Panc1 (cell line): ENCODE results near the gene DENND4B. TPM values are rescaled to one million over a fixed set of nuclear protein-coding genes. Genes with fewer than 3 reads are reported as not detected.

ENCODE experiments used
- ATAC-seq: fragments of 200-7000 bp; cut with Tn5 transposase; 2 replicates; pipeline ENCODE4 v1.9.1; 2020; ENCODE audit warnings: mild to moderate bottlenecking, moderate library complexity
- BruUV-seq: library from RNA; stranded (reverse); fragments of 400-500 nt; replicated peaks from 2 replicates; lab custom pipeline; 2021; lab: Mats Ljungman, UMichigan
- CTCF ChIA-PET: fragments of 300-600 bp; sonication (Branson Sonifier 250); formaldehyde crosslinking; loops from one replicate; lab custom pipeline; 2022; ENCODE audit warnings: antibody characterized with exemption; lab: Charles Lee
- POLR2A ChIA-PET: fragments of 300-600 bp; sonication (Branson Sonifier 250); formaldehyde crosslinking; loops from one replicate; lab custom pipeline; 2022; ENCODE audit warnings: antibody characterized with exemption; lab: Charles Lee
- DNase-seq: peaks from one replicate; pipeline ENCODE4 v3.0.0-alpha.2; 2010; ENCODE audit warnings: low read depth, low spot score
- H3K27ac ChIP-seq: 2 replicates; pipeline ENCODE4 v1.5.1; 2011; ENCODE audit warnings: mild to moderate bottlenecking, low read length, inconsistent platforms
- H3K27me3 ChIP-seq: fragments of 200-500 bp; sonication (Bioruptor generic); 2 replicates; pipeline ENCODE4 v1.6.0; 2014; ENCODE audit warnings: low read length, inconsistent platforms; ENCODE audit not compliant: control insufficient read depth, insufficient read depth
- H3K36me3 ChIP-seq: fragments of 200-500 bp; sonication (Bioruptor generic); 2 replicates; pipeline ENCODE4 v1.5.1; 2014; ENCODE audit warnings: inconsistent platforms, mild to moderate bottlenecking, low read length, moderate library complexity; ENCODE audit not compliant: control insufficient read depth, insufficient read depth
- H3K4me1 ChIP-seq: 2 replicates; pipeline ENCODE4 v1.5.1; 2011; ENCODE audit warnings: inconsistent platforms, mild to moderate bottlenecking, low read length, moderate library complexity; ENCODE audit not compliant: control insufficient read depth, insufficient read depth
- H3K4me3 ChIP-seq, 2 experiments: 2 replicates each; pipeline ENCODE4 v1.5.1; 2011 to 2012; ENCODE audit warnings: low read depth in 2 of 2, low read length in 2 of 2, mild to moderate bottlenecking in 2 of 2, inconsistent platforms in 1 of 2, moderate library complexity in 1 of 2
- H3K9me3 ChIP-seq: fragments of 200-500 bp; sonication (Bioruptor generic); 2 replicates; pipeline ENCODE4 v1.5.1; 2014; ENCODE audit warnings: low read depth, mild to moderate bottlenecking, inconsistent platforms, low read length, moderate library complexity; ENCODE audit not compliant: control insufficient read depth, insufficient read depth
- POLR2AphosphoS5 ChIP-seq: IDR thresholded peaks from 2 replicates; pipeline ENCODE4 v1.6.1; 2012; ENCODE audit warnings: mild to moderate bottlenecking, low read depth, low read length, moderate library complexity
- SIN3A ChIP-seq: IDR thresholded peaks from 2 replicates; pipeline ENCODE4 v1.6.1; 2012; ENCODE audit warnings: low read depth, mild to moderate bottlenecking, low read length, moderate library complexity, borderline replicate concordance; ENCODE audit not compliant: insufficient read depth
- TCF7L2 ChIP-seq: IDR thresholded peaks from 2 replicates; pipeline ENCODE4 v1.6.1; 2011; ENCODE audit warnings: mild to moderate bottlenecking, low read depth, low read length, inconsistent platforms
- in situ Hi-C: cut with HindIII; loops from 2 replicates; pipeline ENCODE4 v1.10.0; 2016; ENCODE audit warnings: low sequenced_read_pairs, low pct_unique_long_range_greater_than_20kb
- intact Hi-C: fragments of 100-400 bp; cut with micrococcal nuclease; formaldehyde crosslinking; loops from one replicate; pipeline ENCODE4 v1.10.0; 2022; ENCODE audit not compliant: unreplicated experiment
- total RNA-seq: library from RNA; stranded (reverse); gene quantifications from one replicate; pipeline ENCODE4 v1.2.1, GENCODE V29; 2021; ENCODE audit not compliant: unreplicated experiment
- TF ChIP-seq, protein P1 (sequence below): fragments of 450-650 bp; IDR thresholded peaks from 2 replicates; pipeline ENCODE4 v1.5.1; 2017; ENCODE audit warnings: mild to moderate bottlenecking
- TF ChIP-seq, protein P2 (sequence below), 2 experiments: IDR thresholded peaks; 2 replicates each; pipeline ENCODE4 v1.6.1; 2011 to 2012; ENCODE audit warnings: low read depth in 2 of 2, control low read depth in 1 of 2, low read length in 1 of 2, mild to moderate bottlenecking in 1 of 2, moderate library complexity in 1 of 2; ENCODE audit not compliant: insufficient read depth in 1 of 2

Gene DENND4B
- total RNA-seq, 1 experiment from 2014 or later: 56.2 TPM

DNA sequence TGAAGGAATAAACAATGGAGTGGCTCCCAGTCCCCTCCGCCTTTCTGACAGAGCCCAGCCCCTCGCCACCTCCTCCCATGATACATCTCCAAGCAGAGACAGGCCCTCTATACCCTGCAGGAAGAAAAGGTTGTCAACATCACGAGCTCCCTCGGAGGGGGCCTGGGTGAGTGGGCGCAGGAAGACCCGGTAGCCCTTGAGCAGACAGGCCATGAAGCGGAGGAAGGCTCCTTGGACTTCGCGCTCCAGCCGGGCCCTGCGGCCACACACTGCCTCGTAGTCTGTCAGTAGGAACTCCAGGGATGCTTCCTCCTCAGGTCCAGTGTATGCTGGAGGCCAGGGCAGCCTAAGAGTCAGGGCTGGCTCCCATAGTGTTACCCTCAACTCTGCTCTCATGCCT is 7.0 kb downstream of the DENND4B start:
- Histone ChIP-seq H3K4me3 (no peak overlapping the region), H3K27ac (no peak overlapping the region), H3K4me1 (no peaks in the 10 kb centered on the region), H3K27me3 (no peaks in the 10 kb centered on the region), H3K36me3 (0 out of 2 replicates have a peak, but pooled peaks cover 6% of the 10 kb centered on the region), H3K9me3 (no peaks in the 10 kb centered on the region)
- in situ Hi-C loops (no loop called here), intact Hi-C loops (no loop called here)
- no peak for TF ChIP-seq TCF7L2
- TF ChIP-seq SIN3A: no peak
- TF ChIP-seq, protein P1, sequence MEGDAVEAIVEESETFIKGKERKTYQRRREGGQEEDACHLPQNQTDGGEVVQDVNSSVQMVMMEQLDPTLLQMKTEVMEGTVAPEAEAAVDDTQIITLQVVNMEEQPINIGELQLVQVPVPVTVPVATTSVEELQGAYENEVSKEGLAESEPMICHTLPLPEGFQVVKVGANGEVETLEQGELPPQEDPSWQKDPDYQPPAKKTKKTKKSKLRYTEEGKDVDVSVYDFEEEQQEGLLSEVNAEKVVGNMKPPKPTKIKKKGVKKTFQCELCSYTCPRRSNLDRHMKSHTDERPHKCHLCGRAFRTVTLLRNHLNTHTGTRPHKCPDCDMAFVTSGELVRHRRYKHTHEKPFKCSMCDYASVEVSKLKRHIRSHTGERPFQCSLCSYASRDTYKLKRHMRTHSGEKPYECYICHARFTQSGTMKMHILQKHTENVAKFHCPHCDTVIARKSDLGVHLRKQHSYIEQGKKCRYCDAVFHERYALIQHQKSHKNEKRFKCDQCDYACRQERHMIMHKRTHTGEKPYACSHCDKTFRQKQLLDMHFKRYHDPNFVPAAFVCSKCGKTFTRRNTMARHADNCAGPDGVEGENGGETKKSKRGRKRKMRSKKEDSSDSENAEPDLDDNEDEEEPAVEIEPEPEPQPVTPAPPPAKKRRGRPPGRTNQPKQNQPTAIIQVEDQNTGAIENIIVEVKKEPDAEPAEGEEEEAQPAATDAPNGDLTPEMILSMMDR: no peak
- no peak for TF ChIP-seq POLR2AphosphoS5
- TF ChIP-seq, protein P2, sequence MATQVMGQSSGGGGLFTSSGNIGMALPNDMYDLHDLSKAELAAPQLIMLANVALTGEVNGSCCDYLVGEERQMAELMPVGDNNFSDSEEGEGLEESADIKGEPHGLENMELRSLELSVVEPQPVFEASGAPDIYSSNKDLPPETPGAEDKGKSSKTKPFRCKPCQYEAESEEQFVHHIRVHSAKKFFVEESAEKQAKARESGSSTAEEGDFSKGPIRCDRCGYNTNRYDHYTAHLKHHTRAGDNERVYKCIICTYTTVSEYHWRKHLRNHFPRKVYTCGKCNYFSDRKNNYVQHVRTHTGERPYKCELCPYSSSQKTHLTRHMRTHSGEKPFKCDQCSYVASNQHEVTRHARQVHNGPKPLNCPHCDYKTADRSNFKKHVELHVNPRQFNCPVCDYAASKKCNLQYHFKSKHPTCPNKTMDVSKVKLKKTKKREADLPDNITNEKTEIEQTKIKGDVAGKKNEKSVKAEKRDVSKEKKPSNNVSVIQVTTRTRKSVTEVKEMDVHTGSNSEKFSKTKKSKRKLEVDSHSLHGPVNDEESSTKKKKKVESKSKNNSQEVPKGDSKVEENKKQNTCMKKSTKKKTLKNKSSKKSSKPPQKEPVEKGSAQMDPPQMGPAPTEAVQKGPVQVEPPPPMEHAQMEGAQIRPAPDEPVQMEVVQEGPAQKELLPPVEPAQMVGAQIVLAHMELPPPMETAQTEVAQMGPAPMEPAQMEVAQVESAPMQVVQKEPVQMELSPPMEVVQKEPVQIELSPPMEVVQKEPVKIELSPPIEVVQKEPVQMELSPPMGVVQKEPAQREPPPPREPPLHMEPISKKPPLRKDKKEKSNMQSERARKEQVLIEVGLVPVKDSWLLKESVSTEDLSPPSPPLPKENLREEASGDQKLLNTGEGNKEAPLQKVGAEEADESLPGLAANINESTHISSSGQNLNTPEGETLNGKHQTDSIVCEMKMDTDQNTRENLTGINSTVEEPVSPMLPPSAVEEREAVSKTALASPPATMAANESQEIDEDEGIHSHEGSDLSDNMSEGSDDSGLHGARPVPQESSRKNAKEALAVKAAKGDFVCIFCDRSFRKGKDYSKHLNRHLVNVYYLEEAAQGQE (IDR thresholded peaks at IDR 0.05; ENCODE audit: insufficient read depth in 1 of 2, low read depth in 2 of 2, low read length in 1 of 2): no peak
- ChIA-PET CTCF (no interaction called here), POLR2A (interaction anchor here (0.8 kb wide), 1 partner anchor 16 kb away, joined by 3 read pairs; no protein-coding TSS in a partner anchor)
- ATAC-seq (no peak), DNase-seq (no peak)
- BruUV-seq: no TSS peak

DNA sequence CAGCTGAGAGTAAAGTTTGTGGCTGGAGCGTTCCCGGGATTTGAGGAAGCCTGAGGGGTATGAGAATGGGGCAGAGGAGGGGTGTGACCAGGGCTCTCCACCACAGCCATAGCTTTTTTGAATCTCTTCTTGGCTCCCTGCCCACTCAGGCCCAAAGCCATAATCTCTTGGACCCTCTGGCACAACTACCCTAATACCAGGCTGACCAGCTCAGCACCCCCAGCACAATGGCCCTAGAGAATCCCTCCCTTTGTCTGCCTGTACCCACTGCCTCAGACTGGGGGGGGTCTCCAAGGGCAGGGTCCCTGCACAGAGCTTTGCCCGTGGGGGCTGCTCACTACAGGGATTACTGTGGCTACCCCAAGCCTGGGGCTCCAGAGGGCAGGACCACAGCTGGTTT is 7.5 kb downstream of the DENND4B start:
- Histone ChIP-seq H3K27me3 (no peaks in the 10 kb centered on the region), H3K4me3 (no peak overlapping the region), H3K27ac (no peak overlapping the region), H3K36me3 (0 out of 2 replicates have a peak, but pooled peaks cover 6% of the 10 kb centered on the region), H3K4me1 (no peaks in the 10 kb centered on the region), H3K9me3 (no peaks in the 10 kb centered on the region)
- DNase-seq (no peak), ATAC-seq (no peak)
- ChIA-PET CTCF (interaction anchor here (0.7 kb wide), 2 partner anchors 19 to 413 kb away, joined by 3 to 6 read pairs; no protein-coding TSS in a partner anchor), POLR2A (no interaction called here)
- in situ Hi-C loops (no loop called here), intact Hi-C loops (no loop called here)
- no TSS peak for BruUV-seq
- no peak for TF ChIP-seq SIN3A
- TF ChIP-seq, protein P2 (IDR thresholded peaks at IDR 0.05; ENCODE audit: insufficient read depth in 1 of 2, low read depth in 2 of 2, low read length in 1 of 2): no peak
- TF ChIP-seq, protein P1: no peak
- TF ChIP-seq POLR2AphosphoS5: no peak
- no peak for TF ChIP-seq TCF7L2
